ENCODE results near the gene DLX6. TPM values are rescaled to one million over a fixed set of nuclear protein-coding genes. Genes with fewer than 3 reads are reported as not detected.
A peak's percentile ranks its signal among the peaks of the same experiment; 100 is the strongest.

Gene DLX6
- total and polyA plus RNA-seq, 3 donors from 2014 or later: 6.6 to 10.1 (median 7.3) TPM

- no peak for DNase-seq
- WGBS, 2 donors: 5 to 6% methylated on average over 46 to 54 of the region's 55 CpGs
- Histone ChIP-seq H3K27me3 (no peaks in the 10 kb centered on the region), H3K36me3 (ENCODE audit: low read depth, missing control alignments) (no peaks in the 10 kb centered on the region), H3K27ac (no peak overlapping the region), H3K4me1 (peaks cover 9% of the 10 kb centered on the region), H3K4me3 (peak overlapping the region in 1 of 2 donors; percentile 32), H3K9me3 (no peaks in the 10 kb centered on the region)
- TF ChIP-seq CTCF (IDR thresholded peaks at IDR 0.05) (no peak), POLR2A (IDR thresholded peaks at IDR 0.05) (no peak)
- intact Hi-C loops (cut with DNase I; ENCODE audit: low total_unique reads): no loop called here
These were observed 11.2 kb downstream of the DLX6 start for GRCh38 chr7:97016381-97017191.

GRCh38 chr7:97017192-97018125 lies 12.1 kb downstream of the DLX6 start:
- no peaks in the 10 kb centered on the region for H3K27me3 ChIP-seq
- intact Hi-C loops (cut with DNase I; ENCODE audit: low total_unique reads): no loop called here
- no peaks in the 10 kb centered on the region for H3K36me3 ChIP-seq (ENCODE audit: low read depth, missing control alignments)
- H3K4me3 ChIP-seq: peak overlapping the region in 1 of 2 donors; percentile 32
- WGBS, 2 donors: 5 to 7% methylated on average over 26 to 37 of the region's 37 CpGs
- DNase-seq: no peak
- H3K27ac ChIP-seq: no peak overlapping the region
- no peak for TF ChIP-seq CTCF (IDR thresholded peaks at IDR 0.05)
- TF ChIP-seq POLR2A (IDR thresholded peaks at IDR 0.05): no peak
- H3K4me1 ChIP-seq: peaks cover 9% of the 10 kb centered on the region
- H3K9me3 ChIP-seq: no peaks in the 10 kb centered on the region

GRCh38 chr7:97018126-97018601 lies 12.8 kb downstream of the DLX6 start:
- H3K27me3 ChIP-seq: no peaks in the 10 kb centered on the region
- no peak for DNase-seq
- H3K36me3 ChIP-seq (ENCODE audit: low read depth, missing control alignments): no peaks in the 10 kb centered on the region
- whole genome bisulfite sequencing, 2 donors: 5 to 9% methylated on average over 22 of the region's 22 CpGs
- H3K27ac ChIP-seq: no peak overlapping the region
- peak overlapping the region in 1 of 2 donors; percentile 1 for H3K4me3 ChIP-seq
- intact Hi-C loops (cut with DNase I; ENCODE audit: low total_unique reads): no loop called here
- TF ChIP-seq POLR2A (IDR thresholded peaks at IDR 0.05): no peak
- TF ChIP-seq CTCF (IDR thresholded peaks at IDR 0.05): no peak
- peaks cover 9% of the 10 kb centered on the region for H3K4me1 ChIP-seq
- no peaks in the 10 kb centered on the region for H3K9me3 ChIP-seq

GRCh38 chr7:97018791-97019531 lies 13.6 kb downstream of the DLX6 start:
- 19 to 25% methylated on average over 19 of the region's 19 CpGs for WGBS, 2 donors
- Histone ChIP-seq H3K4me3 (no peak overlapping the region), H3K27ac (no peak overlapping the region), H3K36me3 (ENCODE audit: low read depth, missing control alignments) (no peaks in the 10 kb centered on the region), H3K4me1 (peaks cover 9% of the 10 kb centered on the region), H3K27me3 (no peaks in the 10 kb centered on the region), H3K9me3 (no peaks in the 10 kb centered on the region)
- TF ChIP-seq POLR2A (IDR thresholded peaks at IDR 0.05) (no peak), CTCF (IDR thresholded peaks at IDR 0.05) (no peak)
- intact Hi-C loops (cut with DNase I; ENCODE audit: low total_unique reads): no loop called here
- no peak for DNase-seq
